GM12878 (cell line): ENCODE measurements around the gene SMTNL1. TPM values are rescaled to one million over a fixed set of nuclear protein-coding genes. Genes with fewer than 3 reads are reported as not detected.

Source experiments
- BRCA1 ChIP-seq: IDR thresholded peaks from 2 replicates; pipeline ENCODE4 v1.6.1; 2011; ENCODE audit warnings: low read depth, low read length, improper control_type of control experiment
- CREB1 ChIP-seq: IDR thresholded peaks from 2 replicates; pipeline ENCODE4 v1.6.1; 2012; ENCODE audit warnings: low read depth, mild to moderate bottlenecking, inconsistent platforms
- DPF2 ChIP-seq: fragments of 450-650 bp; IDR thresholded peaks from 2 replicates; pipeline ENCODE4 v1.6.1; 2017; ENCODE audit warnings: mild to moderate bottlenecking
- E2F8 ChIP-seq: fragments of 450-650 bp; IDR thresholded peaks from 2 replicates; pipeline ENCODE4 v1.6.1; 2018; ENCODE audit warnings: mild to moderate bottlenecking, low read depth, moderate library complexity; ENCODE audit not compliant: partially characterized antibody
- EED ChIP-seq: sonication (generic); IDR thresholded peaks from 2 replicates; pipeline ENCODE4 v1.6.1; 2016; ENCODE audit warnings: antibody characterized with exemption, low read depth
- EGR1 ChIP-seq, 2 experiments: IDR thresholded peaks; 1 replicate in 1 of 2; 2 replicates in 1 of 2; pipeline ENCODE4 v1.6.1; 2011 to 2012; ENCODE audit warnings: low read depth in 2 of 2, low read length in 2 of 2, borderline replicate concordance in 1 of 2, mild to moderate bottlenecking in 1 of 2, moderate library complexity in 1 of 2
- IKZF1 ChIP-seq: fragments of 450-650 bp; conservative IDR thresholded peaks from 2 replicates; pipeline ENCODE4 v1.6.1; 2017; ENCODE audit warnings: antibody characterized with exemption, mild to moderate bottlenecking
- MEF2B ChIP-seq: fragments of 450-650 bp; IDR thresholded peaks from 2 replicates; pipeline ENCODE4 v1.6.1; 2018; ENCODE audit warnings: mild to moderate bottlenecking, moderate library complexity; ENCODE audit not compliant: partially characterized antibody, poor library complexity, severe bottlenecking
- MYC ChIP-seq: IDR thresholded peaks from 2 replicates; pipeline ENCODE4 v1.6.1; 2011; ENCODE audit warnings: mild to moderate bottlenecking, low read length, moderate library complexity, inconsistent platforms; ENCODE audit not compliant: insufficient read depth, insufficient replicate concordance, insufficient read length, severe bottlenecking
- NBN ChIP-seq: fragments of 450-650 bp; IDR thresholded peaks from 2 replicates; pipeline ENCODE4 v1.6.1; 2016
- NR2C2 ChIP-seq: IDR thresholded peaks from 2 replicates; pipeline ENCODE4 v1.6.1; 2011; ENCODE audit warnings: borderline replicate concordance, low read depth; ENCODE audit not compliant: control insufficient read depth, insufficient read length
- POLR2AphosphoS5 ChIP-seq: IDR thresholded peaks from 2 replicates; pipeline ENCODE4 v1.6.1; 2011; ENCODE audit warnings: mild to moderate bottlenecking, low read length, inconsistent platforms
- RB1 ChIP-seq: fragments of 450-650 bp; formaldehyde crosslinking; IDR thresholded peaks from 2 replicates; pipeline ENCODE4 v1.6.1; 2017; ENCODE audit warnings: mild to moderate bottlenecking, borderline replicate concordance
- RCOR1 ChIP-seq: conservative IDR thresholded peaks from 2 replicates; pipeline ENCODE4 v1.6.1; 2012; ENCODE audit warnings: low read depth, low read length, improper control_type of control experiment
- RELA ChIP-seq: fragments of 450-650 bp; IDR thresholded peaks from 2 replicates; pipeline ENCODE4 v1.8.0; 2014; ENCODE audit warnings: borderline replicate concordance; ENCODE audit not compliant: partially characterized antibody
- RFX5 ChIP-seq: IDR thresholded peaks from 2 replicates; pipeline ENCODE4 v1.6.1; 2011; ENCODE audit warnings: low read depth, low read length, improper control_type of control experiment
- SMC3 ChIP-seq: IDR thresholded peaks from 2 replicates; pipeline ENCODE4 v1.6.1; 2011; ENCODE audit warnings: low read length, improper control_type of control experiment, borderline replicate concordance
- TCF3 ChIP-seq: IDR thresholded peaks from 2 replicates; pipeline ENCODE4 v1.6.1; 2012; ENCODE audit warnings: low read depth, mild to moderate bottlenecking, low read length, borderline replicate concordance; ENCODE audit not compliant: insufficient read depth
- ZBTB33 ChIP-seq: fragments of 450-650 bp; IDR thresholded peaks from 2 replicates; pipeline ENCODE4 v1.6.1; 2017; ENCODE audit warnings: mild to moderate bottlenecking
- ZNF622 ChIP-seq: fragments of 450-650 bp; IDR thresholded peaks from 2 replicates; pipeline ENCODE4 v1.6.1; 2017; ENCODE audit warnings: mild to moderate bottlenecking, inconsistent platforms
- ZSCAN29 ChIP-seq: fragments of 450-650 bp; IDR thresholded peaks from 2 replicates; pipeline ENCODE4 v1.6.1; 2017; ENCODE audit warnings: mild to moderate bottlenecking, moderate library complexity
- polyA plus RNA-seq, 11 experiments: library from polyadenylated mRNA; depleted of rRNA in 4 of 11; unstranded in 6 of 11; stranded (reverse) in 5 of 11; fragments of >200 nt; fragmentation: Nextera tagmentation in 4 of 11; fragmentation: Illumina TruSeq in 1 of 11; extraction: Ambion mirVana in 4 of 11; extraction: Trizol in 1 of 11; gene quantifications; 1 replicate in 1 of 11; 2 replicates in 10 of 11; pipeline versions ENCODE4 v1.2.1 to v1.2.3, GENCODE V29; 2011 to 2016; ENCODE audit warnings: inconsistent platforms in 2 of 11, missing spikeins in 2 of 11, low read depth in 1 of 11
- total RNA-seq, 4 experiments: library from RNA; depleted of rRNA in 3 of 4; stranded (reverse); fragments of >200 nt in 3 of 4; fragmentation: Illumina TruSeq in 1 of 4; extraction: Trizol in 1 of 4; gene quantifications; 2 replicates each; pipeline versions ENCODE4 v1.2.1 to v1.2.3, GENCODE V29; 2013 to 2021
- TF ChIP-seq, protein P1 (sequence below): fragments of 450-650 bp; IDR thresholded peaks from 2 replicates; pipeline ENCODE4 v1.6.1; 2018; ENCODE audit warnings: borderline replicate concordance, mild to moderate bottlenecking; ENCODE audit not compliant: partially characterized antibody

SMTNL1 gene
- total and polyA plus RNA-seq, 10 of the 15 experiments (the other 5 are each of a cell fraction or from before 2014, with no cell fraction given), result 0.06 to 0.17 (median 0.10) TPM; not detected in 7

GRCh38 chr11:57566005-57566904, 28.9 kb downstream of the SMTNL1 start (continued):
- TF ChIP-seq TCF3, result no peak
- no peak for TF ChIP-seq CREB1
- TF ChIP-seq ZSCAN29, result no peak
- TF ChIP-seq, protein P1, sequence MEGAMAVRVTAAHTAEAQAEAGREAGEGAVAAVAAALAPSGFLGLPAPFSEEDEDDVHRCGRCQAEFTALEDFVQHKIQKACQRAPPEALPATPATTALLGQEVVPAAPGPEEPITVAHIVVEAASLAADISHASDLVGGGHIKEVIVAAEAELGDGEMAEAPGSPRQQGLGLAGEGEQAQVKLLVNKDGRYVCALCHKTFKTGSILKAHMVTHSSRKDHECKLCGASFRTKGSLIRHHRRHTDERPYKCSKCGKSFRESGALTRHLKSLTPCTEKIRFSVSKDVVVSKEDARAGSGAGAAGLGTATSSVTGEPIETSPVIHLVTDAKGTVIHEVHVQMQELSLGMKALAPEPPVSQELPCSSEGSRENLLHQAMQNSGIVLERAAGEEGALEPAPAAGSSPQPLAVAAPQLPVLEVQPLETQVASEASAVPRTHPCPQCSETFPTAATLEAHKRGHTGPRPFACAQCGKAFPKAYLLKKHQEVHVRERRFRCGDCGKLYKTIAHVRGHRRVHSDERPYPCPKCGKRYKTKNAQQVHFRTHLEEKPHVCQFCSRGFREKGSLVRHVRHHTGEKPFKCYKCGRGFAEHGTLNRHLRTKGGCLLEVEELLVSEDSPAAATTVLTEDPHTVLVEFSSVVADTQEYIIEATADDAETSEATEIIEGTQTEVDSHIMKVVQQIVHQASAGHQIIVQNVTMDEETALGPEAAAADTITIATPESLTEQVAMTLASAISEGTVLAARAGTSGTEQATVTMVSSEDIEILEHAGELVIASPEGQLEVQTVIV, result no peak
- no peak for TF ChIP-seq E2F8
- no peak for TF ChIP-seq NBN
- TF ChIP-seq RFX5, result no peak
- no peak for TF ChIP-seq BRCA1
- no peak for TF ChIP-seq RB1
- TF ChIP-seq ZBTB33, result no peak
- TF ChIP-seq RCOR1, result no peak
- no peak for TF ChIP-seq MYC
- TF ChIP-seq SMC3, result no peak
- TF ChIP-seq EGR1 (IDR thresholded peaks at IDR 0.05; ENCODE audit: borderline replicate concordance in 1 of 2, low read depth in 2 of 2, low read length in 2 of 2), result no peak
- TF ChIP-seq IKZF1, result peak; percentile 69
- TF ChIP-seq DPF2, result 0 out of 2 replicates have a peak, but pooled peaks have one; percentile 27
- no peak for TF ChIP-seq NR2C2
- TF ChIP-seq POLR2AphosphoS5, result peak; percentile 74
- TF ChIP-seq EED, result peak; percentile 60; the same call in 1 of the 2 replicates
- TF ChIP-seq MEF2B, result no peak
- TF ChIP-seq RELA, result no peak
- no peak for TF ChIP-seq ZNF622
